NOMO-1 treated with dmso at 0.1 percent for 144 hours (cell line): ENCODE results near the gene RGSL1.

ENCODE experiments used
- DNase-seq: peaks from one replicate; lab custom pipeline; 2025; ENCODE audit not compliant: unreplicated experiment; lab: John Stamatoyannopoulos, UW

The RGSL1 gene

DNA sequence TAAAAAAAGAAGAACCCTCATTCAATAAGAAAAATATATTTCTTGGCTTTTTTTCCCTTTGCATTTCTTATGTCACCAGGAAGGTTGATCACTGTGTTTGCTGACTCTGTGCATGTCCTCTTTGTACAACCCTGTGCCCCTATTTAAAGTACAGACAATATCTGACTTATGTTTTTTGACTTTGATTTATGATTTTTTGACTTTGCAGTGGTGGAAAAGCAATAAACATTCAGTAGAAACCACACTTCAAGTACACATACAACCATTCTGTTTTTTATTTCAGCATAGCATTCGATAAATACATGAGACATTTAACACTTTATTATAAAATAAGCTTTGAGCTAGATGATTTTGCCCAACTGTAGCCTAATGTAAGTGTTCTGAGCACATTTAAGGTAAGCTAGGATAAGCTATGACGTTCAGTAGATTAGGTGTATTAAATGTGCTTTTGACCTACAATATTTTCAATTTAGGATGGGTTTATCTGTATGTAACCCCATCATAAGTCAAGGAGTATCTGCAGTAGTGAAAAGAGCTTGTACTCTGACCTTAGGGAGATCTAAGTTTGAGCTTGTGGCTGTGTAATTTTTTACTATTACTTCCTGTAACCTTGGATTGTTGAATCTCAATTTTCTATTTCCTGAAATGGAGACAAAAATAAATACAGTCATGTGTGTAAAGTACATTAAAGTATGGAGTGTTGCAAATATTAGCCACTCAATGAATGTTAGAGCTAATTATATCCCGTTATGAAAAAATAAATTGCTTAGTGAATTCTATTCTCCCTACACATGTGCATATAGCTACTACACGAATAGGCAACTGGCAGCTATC lies 137.9 kb downstream of the RGSL1 start:
- DNase-seq: no peak

DNA sequence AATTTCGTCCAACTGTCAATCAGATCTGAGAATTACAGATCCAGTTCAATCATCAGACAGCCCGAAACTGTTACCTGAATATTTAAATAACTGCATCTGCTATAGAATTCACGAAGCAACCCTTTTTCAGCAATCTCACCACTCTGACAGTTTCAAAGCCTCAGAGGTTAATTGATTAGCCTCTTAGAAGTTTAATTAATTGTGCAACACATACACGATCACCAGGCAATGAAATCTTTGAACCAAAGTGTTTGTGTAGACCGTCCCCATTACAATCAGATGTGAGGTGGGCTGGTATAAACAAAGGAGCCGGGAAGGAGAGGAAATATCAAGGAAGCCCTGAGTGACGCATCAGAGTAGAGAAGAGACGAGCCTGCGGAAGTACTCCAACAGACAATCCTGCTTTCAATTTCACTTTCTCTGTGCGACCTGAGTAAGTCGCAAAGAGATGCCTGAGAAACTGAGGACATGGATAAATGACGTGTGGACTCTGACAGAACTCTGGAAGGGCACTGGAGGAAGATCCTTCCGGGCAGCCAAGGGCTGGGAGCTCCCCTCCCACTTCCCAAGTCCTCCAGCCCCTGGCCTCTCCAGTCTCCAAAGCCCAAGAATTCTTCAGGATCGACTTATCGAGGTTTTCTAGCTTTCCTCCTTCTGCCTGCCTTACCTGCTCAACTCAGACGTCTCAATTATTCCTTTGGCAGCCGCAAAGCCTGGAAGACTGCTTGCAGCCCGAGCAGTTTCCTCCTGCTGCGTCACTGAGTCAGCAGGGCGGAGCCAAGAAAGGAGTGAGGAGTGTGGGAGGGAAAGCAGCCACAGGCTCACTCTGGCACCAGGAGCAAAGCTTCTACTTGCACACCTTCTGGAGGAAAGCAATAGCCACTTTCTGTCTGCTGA lies 138.8 kb downstream of the RGSL1 start, which contains the start of gene RNASEL:
TSS of gene RNASEL (minus strand) at position 757 of the 897 bp plus-strand sequence. CDS start 2,450 bp downstream, outside the sequence.
- DNase-seq: peak; percentile 47

GRCh38 chr1:182589520-182589919 lies 139.6 kb downstream of the RGSL1 start:
- no peak for DNase-seq

DNA sequence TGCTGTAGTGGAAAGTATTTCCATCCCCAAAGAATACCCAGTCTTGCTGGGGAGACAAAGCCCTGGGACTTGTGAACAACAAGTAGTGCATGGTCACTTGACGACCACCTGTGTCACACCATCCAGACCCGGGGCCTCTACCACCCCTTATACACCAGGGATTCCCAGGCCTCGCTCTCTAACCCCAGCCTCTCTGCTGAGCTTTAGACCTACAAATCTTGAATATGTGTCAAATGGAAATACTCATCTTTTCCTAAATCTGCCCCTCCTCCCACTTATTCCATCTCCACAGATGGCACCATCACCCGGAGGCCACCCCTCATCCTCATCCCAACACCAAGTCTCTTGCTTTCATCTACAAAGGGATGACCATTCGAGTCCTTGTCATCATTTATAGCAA lies 140.0 kb downstream of the RGSL1 start:
- no peak for DNase-seq

GRCh38 chr1:182595641-182596240 lies 145.8 kb downstream of the RGSL1 start:
- peak; percentile 32 for DNase-seq

GRCh38 chr1:182596934-182597333 lies 147.0 kb downstream of the RGSL1 start:
- DNase-seq: no peak

DNA sequence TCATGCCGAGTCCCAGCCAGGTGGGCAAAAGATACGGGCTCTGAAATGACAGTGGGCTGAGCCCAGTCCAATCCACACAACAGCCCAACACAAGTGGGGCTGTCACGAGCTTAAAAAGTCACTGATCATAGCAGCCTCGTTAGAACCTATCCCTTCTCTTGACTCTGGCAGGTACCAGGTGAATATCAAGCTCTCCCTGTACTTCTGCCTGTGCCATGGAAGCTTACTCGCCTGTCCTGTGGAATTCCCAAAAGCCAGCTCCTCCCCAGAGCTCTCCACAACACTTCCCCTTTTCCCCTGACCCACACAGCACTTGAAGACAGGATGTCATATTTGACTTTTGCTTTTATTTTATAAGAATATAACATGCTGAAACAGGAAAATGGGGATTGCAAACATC lies 148.3 kb downstream of the RGSL1 start:
- no peak for DNase-seq

DNA sequence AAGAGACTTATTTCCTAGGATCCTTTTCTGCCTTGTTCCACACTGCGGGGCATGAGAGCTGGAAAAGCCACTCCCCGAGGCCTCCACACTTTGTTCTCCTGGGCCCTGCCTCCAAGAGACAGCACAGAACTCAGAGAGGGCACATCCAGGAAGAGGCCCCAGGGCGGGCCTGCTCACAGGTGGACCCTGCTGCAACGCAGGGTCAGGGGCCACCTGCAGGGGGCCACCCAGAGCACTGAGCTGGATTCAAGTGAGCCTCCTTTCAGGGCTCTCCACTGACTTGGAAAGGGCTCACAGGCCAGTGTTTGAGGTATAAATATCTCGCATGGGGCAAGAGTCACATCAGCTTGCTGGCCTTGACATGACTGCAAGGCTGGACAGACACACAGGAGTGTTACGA lies 149.4 kb downstream of the RGSL1 start:
- no peak for DNase-seq

DNA sequence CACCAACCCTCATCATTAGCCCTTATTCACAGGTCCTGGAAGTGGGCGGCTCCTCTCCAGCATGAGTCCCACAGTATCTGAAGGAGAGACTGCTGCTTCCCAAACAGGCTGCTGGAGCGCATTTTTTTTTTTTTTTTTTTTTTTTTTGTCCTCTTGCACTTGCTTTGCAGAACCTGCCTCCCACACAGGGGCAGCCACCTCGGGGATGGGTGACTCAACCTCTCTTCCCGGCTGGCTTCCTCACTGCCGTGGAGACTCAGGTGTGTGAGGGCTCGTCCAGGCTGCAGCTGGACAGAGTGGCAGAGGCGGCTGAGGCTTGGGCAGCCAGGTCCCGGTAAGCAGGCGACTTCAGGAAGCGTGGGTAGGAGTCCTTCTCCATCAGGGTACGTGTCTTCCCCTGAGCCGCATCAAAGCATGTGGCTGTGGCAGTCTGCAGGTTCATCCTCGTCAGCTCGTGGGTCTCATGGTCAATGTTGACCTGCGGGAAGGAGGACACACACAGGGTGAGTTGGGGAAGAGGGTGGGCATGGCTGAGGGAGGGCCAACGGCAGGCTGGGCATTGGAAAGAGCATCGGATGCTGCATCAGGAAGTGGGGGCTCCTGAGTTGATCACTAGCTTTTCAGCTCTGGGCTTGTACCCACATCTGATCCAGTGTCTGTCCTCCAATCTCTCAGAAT lies 150.2 kb downstream of the RGSL1 start:
- DNase-seq: no peak

DNA sequence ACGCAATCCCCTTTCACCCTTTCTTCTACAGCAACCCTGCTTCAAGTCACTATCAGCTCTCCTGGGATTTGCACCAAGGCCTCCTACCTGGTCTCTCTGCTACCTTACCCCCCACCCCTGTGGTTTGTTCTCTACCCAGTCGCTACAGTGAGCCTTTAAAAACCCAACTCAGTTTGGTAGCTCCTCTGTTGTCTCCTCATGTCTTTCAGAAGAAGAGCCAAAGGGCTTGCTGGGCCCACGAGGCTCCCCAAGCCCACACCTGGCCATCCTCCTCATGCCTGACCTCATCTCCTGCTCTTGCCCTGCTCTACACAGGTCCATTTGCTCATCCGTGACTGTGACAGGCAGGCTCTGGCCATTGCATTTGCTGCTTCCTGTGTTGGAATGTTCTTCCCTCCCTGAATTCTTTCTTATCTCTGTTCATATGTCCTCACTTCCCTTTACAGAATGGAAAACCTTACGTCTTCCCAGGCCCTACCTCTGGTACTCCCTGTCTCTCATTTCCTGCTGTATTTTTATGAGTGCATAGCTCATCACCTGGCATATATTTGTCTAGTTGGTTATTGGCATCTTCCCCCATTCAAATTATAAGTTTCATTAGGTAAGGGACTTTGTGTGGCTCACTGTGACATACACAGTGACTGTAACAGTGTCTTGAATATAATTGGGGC lies 150.9 kb downstream of the RGSL1 start:
- no peak for DNase-seq

- DNase-seq: peak; percentile 25
These were observed 151.5 kb downstream of the RGSL1 start for GRCh38 chr1:182601416-182601786.

DNA sequence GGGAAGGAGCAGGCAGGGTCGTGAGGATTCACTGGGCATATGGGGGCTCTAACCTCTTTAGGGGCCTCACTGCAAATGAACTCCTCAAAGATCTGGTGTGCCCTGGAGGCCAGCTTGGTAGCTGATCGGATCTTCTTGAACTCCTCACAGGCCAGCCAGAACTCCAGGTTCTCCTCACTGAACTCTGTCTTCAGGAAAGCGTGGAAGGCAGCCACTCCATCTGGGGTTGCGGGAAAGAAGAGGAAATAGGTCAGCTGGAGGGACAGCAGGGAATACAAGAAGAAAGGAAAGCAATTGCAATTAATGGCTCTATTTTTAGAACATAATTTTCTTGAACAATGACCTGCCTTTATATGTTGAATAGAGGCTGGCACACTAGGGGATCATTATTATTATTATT lies 152.0 kb downstream of the RGSL1 start:
- no peak for DNase-seq

DNA sequence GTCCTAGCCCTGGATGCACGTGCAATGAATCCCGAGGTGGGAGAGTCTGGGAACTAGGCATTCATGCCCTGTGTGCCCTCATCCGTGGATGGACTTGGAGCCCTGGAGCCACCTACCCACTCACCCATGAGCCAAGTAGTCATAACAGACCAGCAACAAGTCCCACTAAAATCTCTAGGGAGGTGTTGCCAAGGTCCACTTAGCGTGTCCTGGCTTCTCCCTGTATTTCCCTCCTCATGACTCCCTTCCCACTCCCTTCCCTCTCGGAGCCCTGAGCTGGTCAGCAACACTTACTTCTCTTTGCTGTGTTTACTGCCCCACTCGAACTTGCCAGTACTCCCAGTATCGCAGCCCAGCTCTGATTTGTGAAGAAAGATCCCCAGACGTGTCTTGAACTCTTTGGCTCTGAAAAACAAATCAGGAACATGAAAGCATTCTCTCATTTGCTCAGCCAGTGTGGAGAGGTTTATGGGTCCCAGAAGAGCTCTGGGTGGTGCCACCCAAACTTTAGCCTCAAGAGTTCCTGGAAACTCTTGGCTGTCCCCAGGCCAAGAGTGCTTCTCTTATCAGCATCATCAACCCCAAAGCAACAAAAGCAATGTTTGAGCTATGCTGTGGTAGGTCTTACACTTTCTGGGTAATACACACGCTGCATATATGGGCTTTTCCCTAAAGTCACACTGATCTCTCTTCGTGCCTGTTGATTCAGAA lies 153.1 kb downstream of the RGSL1 start:
- DNase-seq: no peak

- DNase-seq: no peak
These were observed 153.8 kb downstream of the RGSL1 start for GRCh38 chr1:182603646-182604174.

DNA sequence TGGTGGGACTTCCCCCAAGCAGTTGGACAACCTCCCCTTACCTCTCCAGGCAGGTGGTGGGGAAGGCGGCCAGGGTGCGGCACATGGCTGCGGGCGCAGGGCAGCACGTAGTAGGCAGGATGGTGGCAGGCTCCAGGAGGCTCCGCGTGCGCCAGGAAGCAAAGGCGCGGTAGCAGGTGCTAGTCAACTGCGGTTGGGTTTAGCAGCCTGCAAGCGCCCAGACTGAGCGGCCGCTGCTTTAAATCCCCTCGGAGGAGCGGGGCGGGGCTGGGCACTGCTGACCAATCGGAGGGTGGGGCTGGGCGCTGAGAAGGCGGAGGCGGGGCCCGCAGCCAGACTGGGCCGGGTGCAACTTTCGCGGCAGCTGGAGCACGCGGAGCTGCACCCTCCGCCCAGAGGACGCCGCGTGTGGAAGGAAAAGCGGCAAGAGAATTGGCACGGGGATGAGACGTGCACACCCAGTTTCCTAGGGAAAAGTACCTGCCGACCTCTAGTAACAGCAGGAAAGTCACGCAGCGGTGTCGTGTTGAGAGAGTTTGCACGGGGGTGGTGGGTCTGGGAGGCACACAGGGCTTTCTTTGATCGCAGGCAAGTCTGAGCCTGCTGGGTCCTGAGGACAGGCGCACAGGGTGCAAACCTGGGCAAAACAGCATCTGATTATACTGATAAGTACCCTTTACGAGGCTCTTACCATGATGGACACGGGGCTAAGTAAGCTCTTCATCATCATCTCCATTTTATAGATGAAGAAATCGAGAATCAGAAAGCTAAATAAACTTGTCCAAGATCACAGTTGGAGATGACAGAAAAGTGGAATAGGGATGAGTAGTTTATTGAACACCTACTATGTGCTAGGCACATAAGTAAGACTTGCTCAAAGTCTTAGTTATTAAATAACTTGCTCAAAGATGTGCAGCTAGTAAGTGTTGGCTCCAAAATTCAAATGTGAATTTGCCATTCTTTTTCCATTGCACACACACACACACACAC lies 154.5 kb downstream of the RGSL1 start, which contains the start of gene RGS16:
TSS of gene RGS16 (minus strand) at position 215 of the 990 bp plus-strand sequence. CDS start at position 85, 130 bp downstream.
- DNase-seq: peak; percentile 91

- no peak for DNase-seq
These were observed 157.6 kb downstream of the RGSL1 start for GRCh38 chr1:182607566-182607965.

GRCh38 chr1:182608236-182608635 lies 158.3 kb downstream of the RGSL1 start:
- DNase-seq: no peak
